IPS-18a (cell line): ENCODE data around the gene RHOA.
A peak's percentile ranks its signal among the peaks of the same experiment; 100 is the strongest.
"Not testable (repeated sequence)": the region's sequence is repeated elsewhere in the genome, so short reads cannot be mapped to it uniquely, and the experiment has no call there.

Source experiments
- H3K27ac ChIP-seq: one replicate; pipeline ENCODE4 v1.5.1; 2013; ENCODE audit warnings: low read length
- H3K27me3 ChIP-seq: one replicate; pipeline ENCODE4 v1.6.1; 2013; ENCODE audit warnings: mild to moderate bottlenecking, low read length; ENCODE audit not compliant: control insufficient read depth, insufficient read depth
- H3K36me3 ChIP-seq: one replicate; pipeline ENCODE4 v1.6.1; 2013; ENCODE audit warnings: low read depth, low read length; ENCODE audit not compliant: control insufficient read depth
- H3K4me1 ChIP-seq: one replicate; pipeline ENCODE4 v1.6.1; 2013; ENCODE audit warnings: low read depth, low read length; ENCODE audit not compliant: control insufficient read depth
- H3K4me3 ChIP-seq: one replicate; pipeline ENCODE4 v1.5.1; 2013; ENCODE audit warnings: low read length
- H3K9ac ChIP-seq: one replicate; pipeline ENCODE4 v1.6.1; 2013; ENCODE audit warnings: mild to moderate bottlenecking, low read length, moderate library complexity
- H3K9me3 ChIP-seq: one replicate; pipeline ENCODE4 v1.6.1; 2013; ENCODE audit warnings: low read depth, low read length; ENCODE audit not compliant: control insufficient read depth

The RHOA gene

GRCh38 chr3:49358217-49358883 lies 53.4 kb downstream of the RHOA start, which contains the start of gene GPX1:
Gene GPX1 (minus strand): TSS chr3:49358353. CDS start chr3:49358278, 75 bp downstream.
- Histone ChIP-seq H3K27me3 (no peaks in the 10 kb centered on the region), H3K27ac (peak within 1 kb of the TSS; percentile 70), H3K36me3 (peaks cover 31% of the 10 kb centered on the region), H3K9me3 (no peaks in the 10 kb centered on the region), H3K4me1 (peaks cover 11% of the 10 kb centered on the region), H3K4me3 (peak within 1 kb of the TSS; percentile 80), H3K9ac (peak within 1 kb of the TSS; percentile 69)

- not testable (repeated sequence) for H3K9me3 ChIP-seq, H3K27me3 ChIP-seq
- H3K27ac ChIP-seq = peak overlapping the region; percentile 13
- H3K9ac ChIP-seq = peak overlapping the region; percentile 69
- H3K4me1 ChIP-seq = peaks cover 11% of the 10 kb centered on the region
- peak overlapping the region; percentile 80 for H3K4me3 ChIP-seq
- H3K36me3 ChIP-seq = peaks cover 28% of the 10 kb centered on the region
Observed at GRCh38 chr3:49357443-49358216, 54.1 kb downstream of the RHOA start.

DNA sequence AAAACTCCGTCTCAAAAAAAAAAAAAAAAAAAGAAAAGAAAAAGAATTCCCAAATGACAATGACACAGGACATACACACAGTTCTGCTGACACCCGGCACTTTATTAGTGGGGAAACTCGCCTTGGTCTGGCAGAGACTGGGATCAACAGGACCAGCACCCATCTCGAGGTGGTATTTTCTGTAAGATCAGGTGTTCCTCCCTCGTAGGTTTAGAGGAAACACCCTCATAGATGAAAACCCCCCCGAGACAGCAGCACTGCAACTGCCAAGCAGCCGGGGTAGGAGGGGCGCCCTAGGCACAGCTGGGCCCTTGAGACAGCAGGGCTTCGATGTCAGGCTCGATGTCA lies 54.7 kb downstream of the RHOA start:
- H3K36me3 ChIP-seq = peaks cover 22% of the 10 kb centered on the region

DNA sequence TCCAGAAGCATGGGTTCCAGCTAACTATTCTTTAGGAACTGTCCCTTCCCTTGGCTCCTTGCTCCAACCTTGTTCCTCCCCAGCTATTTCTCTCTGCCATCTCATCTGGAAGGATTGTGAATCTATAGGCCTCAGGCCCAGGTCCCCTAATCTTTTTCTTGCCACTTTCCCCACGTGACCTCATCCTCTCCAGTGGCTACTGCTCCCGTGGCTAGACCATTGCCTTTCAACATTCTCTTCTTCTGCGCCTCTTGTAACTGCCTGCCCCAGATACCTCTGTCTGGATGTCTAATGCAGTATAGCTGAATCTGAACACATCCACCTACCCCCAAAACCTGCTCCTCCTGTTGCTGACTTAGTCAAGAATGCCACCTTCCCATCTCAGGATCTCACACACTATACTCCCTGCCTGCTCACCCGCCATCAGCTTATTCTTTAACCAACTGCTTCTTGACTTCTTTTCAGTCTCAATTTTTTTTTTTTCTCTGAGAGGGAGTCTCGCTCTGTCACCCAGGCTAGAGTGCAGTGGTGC lies 58.8 kb downstream of the RHOA start:
- H3K27ac ChIP-seq = no peak overlapping the region

More for the DNA sequence above, 54.7 kb downstream of the RHOA start:
- H3K4me1 ChIP-seq = peaks cover 11% of the 10 kb centered on the region
- H3K27ac ChIP-seq, H3K9me3 ChIP-seq, H3K27me3 ChIP-seq, H3K9ac ChIP-seq: not testable (repeated sequence)
- peak overlapping the region; percentile 80 for H3K4me3 ChIP-seq

GRCh38 chr3:49352281-49352680 lies 59.5 kb downstream of the RHOA start:
- H3K9me3 ChIP-seq = no peaks in the 10 kb centered on the region
- no peaks in the 10 kb centered on the region for H3K4me1 ChIP-seq
- no peak overlapping the region for H3K9ac ChIP-seq
- no peaks in the 10 kb centered on the region for H3K27me3 ChIP-seq
- H3K4me3 ChIP-seq = no peak overlapping the region
- H3K36me3 ChIP-seq = peaks cover 5% of the 10 kb centered on the region
- H3K27ac ChIP-seq = no peak overlapping the region

More for the DNA sequence above, 58.8 kb downstream of the RHOA start:
- H3K4me3 ChIP-seq = no peak overlapping the region
- H3K9ac ChIP-seq = no peak overlapping the region
- H3K36me3 ChIP-seq = peaks cover 5% of the 10 kb centered on the region
- H3K4me1 ChIP-seq = no peaks in the 10 kb centered on the region
- no peaks in the 10 kb centered on the region for H3K27me3 ChIP-seq
- no peaks in the 10 kb centered on the region for H3K9me3 ChIP-seq

DNA sequence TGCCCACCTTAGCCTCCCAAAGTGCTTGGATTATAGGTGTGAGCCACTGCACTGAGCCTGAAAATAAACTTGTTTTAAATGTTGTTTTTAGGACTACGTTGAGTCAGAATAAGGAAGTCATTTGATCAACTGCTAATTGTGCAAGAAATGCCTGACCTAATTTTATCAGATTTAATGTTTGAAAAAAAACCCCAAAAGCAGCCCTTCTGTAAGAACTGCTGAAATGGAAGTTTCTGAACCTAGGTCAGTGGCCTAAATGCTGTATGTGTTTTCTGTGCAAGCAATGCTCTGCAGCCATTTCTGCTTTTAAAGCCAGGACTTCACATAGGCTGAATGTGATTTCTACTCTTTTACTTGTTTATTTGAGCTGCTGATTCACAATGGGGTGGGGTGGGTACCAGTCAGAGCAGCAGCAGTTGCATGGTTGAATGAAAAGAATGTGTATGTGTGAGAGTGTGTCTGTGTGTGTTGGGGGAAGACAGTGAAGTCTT lies 60.2 kb downstream of the RHOA start:
- Histone ChIP-seq H3K4me3 (no peak overlapping the region), H3K9me3 (no peaks in the 10 kb centered on the region), H3K9ac (no peak overlapping the region), H3K4me1 (no peaks in the 10 kb centered on the region), H3K27me3 (no peaks in the 10 kb centered on the region), H3K36me3 (peaks cover 5% of the 10 kb centered on the region), H3K27ac (no peak overlapping the region)

GRCh38 chr3:49349348-49350114 lies 62.2 kb downstream of the RHOA start:
- H3K4me1 ChIP-seq = no peaks in the 10 kb centered on the region
- H3K36me3 ChIP-seq = no peaks in the 10 kb centered on the region
- no peaks in the 10 kb centered on the region for H3K9me3 ChIP-seq
- no peak overlapping the region for H3K27ac ChIP-seq
- H3K27me3 ChIP-seq = no peaks in the 10 kb centered on the region
- H3K4me3 ChIP-seq = no peak overlapping the region
- no peak overlapping the region for H3K9ac ChIP-seq

DNA sequence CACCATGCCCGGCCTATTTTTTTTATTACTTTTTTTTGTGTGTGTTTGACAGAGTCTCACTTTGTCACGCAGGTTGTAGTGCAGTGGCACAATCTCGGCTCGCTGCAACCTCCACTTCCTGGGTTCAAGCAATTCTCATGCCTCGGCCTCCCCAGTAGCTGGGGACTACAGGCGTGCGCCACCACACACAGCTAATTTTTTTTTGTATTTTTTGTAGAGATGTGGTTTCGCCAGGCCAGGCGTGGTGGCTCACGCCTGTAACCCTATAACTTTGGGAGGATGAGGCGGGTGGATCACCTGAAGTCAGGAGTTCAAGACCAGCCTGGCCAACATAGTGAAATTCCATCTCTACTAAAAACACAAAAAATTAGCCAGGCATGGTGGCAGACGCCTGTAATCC lies 63.4 kb downstream of the RHOA start:
- H3K4me3 ChIP-seq, H3K27ac ChIP-seq, H3K4me1 ChIP-seq, H3K9ac ChIP-seq, H3K9me3 ChIP-seq, H3K27me3 ChIP-seq, H3K36me3 ChIP-seq: not testable (repeated sequence)

GRCh38 chr3:49346797-49347251 lies 65.0 kb downstream of the RHOA start:
- Histone ChIP-seq H3K9me3 (no peaks in the 10 kb centered on the region), H3K4me3 (no peak overlapping the region), H3K27me3 (no peaks in the 10 kb centered on the region), H3K27ac (no peak overlapping the region), H3K9ac (no peak overlapping the region), H3K36me3 (no peaks in the 10 kb centered on the region), H3K4me1 (no peaks in the 10 kb centered on the region)

DNA sequence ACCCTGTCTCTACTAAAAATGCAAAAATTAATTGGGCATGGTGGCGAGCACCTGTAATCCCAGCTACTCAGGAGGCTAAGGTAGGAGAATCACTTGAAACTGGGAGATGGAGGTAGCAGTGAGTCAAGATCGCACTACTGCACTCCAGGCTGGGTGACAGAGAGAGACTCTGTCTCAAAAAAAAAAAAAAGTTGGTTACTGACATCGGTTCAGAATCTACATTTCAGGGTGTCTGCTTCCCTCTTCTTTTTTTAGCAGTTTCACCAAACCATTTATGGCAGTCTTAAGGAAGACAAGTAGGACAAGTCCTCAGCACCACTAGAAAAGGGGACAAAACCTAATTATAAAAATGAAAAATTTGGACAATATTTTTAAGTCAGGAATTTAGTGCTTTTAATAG lies 68.6 kb downstream of the RHOA start:
- H3K4me3 ChIP-seq = no peak overlapping the region
- H3K9ac ChIP-seq = no peak overlapping the region
- H3K36me3 ChIP-seq = no peaks in the 10 kb centered on the region
- no peaks in the 10 kb centered on the region for H3K27me3 ChIP-seq
- H3K9me3 ChIP-seq = no peaks in the 10 kb centered on the region
- no peak overlapping the region for H3K27ac ChIP-seq
- H3K4me1 ChIP-seq = peaks cover 10% of the 10 kb centered on the region

DNA sequence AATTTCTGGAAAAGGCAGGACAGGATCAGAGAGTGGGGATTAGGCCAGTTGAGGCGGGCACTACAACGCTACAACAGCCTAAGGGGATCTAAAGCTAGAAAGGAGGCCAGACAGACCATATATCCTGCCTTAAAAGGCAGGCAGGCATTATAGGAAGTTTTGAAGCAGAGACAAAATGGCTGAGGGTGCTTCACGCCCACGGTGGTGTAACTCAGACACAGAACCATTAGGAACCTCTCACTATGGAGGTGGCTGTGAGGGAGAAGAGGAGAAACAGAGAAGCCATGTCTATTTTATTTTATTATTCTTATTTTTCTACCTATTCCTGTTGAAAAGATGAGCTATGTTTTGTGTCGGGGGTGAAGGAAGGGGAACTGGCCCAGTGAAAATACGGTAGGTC lies 69.8 kb downstream of the RHOA start:
- Histone ChIP-seq H3K27ac (no peak overlapping the region), H3K36me3 (no peaks in the 10 kb centered on the region), H3K27me3 (no peaks in the 10 kb centered on the region), H3K4me1 (peaks cover 10% of the 10 kb centered on the region), H3K9ac (no peak overlapping the region), H3K9me3 (no peaks in the 10 kb centered on the region), H3K4me3 (no peak overlapping the region)
